HepG2 (cell line): ENCODE results near the gene LEMD2. TPM values are rescaled to one million over a fixed set of nuclear protein-coding genes. Genes with fewer than 3 reads are reported as not detected.

Experiments used
- ARID2 ChIP-seq: sonication (generic); formaldehyde crosslinking; IDR thresholded peaks from 2 replicates; pipeline ENCODE4 v1.8.1; 2022; ENCODE audit warnings: mild to moderate bottlenecking, missing genetic modification reagents, borderline replicate concordance
- CEBPB ChIP-seq: IDR thresholded peaks from 2 replicates; pipeline ENCODE4 v1.6.1; 2011; ENCODE audit warnings: low read depth, low read length, improper control_type of control experiment, borderline replicate concordance
- ERF ChIP-seq: IDR thresholded peaks from 2 replicates; pipeline ENCODE4 v1.6.1; 2018; ENCODE audit warnings: missing biosample characterization, missing genetic modification reagents
- FOSL2 ChIP-seq: sonication (generic); formaldehyde crosslinking; IDR thresholded peaks from 2 replicates; pipeline ENCODE4 v1.4.0; 2020; ENCODE audit warnings: missing genetic modification reagents
- FOXC1 ChIP-seq: sonication (generic); formaldehyde crosslinking; IDR thresholded peaks from 2 replicates; pipeline ENCODE4 v1.8.0; 2022; ENCODE audit warnings: mild to moderate bottlenecking, missing genetic modification reagents, borderline replicate concordance
- KLF9 ChIP-seq: IDR thresholded peaks from 2 replicates; pipeline ENCODE4 v1.6.1; 2016; ENCODE audit warnings: low read depth
- KMT2B ChIP-seq: IDR thresholded peaks from 2 replicates; pipeline ENCODE4 v1.6.1; 2016; ENCODE audit warnings: missing genetic modification reagents, missing compliant biosample characterization
- NFATC3 ChIP-seq: sonication (generic); formaldehyde crosslinking; IDR thresholded peaks from 2 replicates; pipeline ENCODE4 v1.5.1; 2020; ENCODE audit warnings: mild to moderate bottlenecking, missing genetic modification reagents
- NR2F6 ChIP-seq, 2 experiments: IDR thresholded peaks; 2 replicates each; pipeline ENCODE4 v1.6.1; 2016; ENCODE audit warnings: antibody characterized with exemption in 1 of 2, mild to moderate bottlenecking in 1 of 2
- NR3C1 ChIP-seq: sonication (generic); formaldehyde crosslinking; IDR thresholded peaks from 2 replicates; pipeline ENCODE4 v1.4.0; 2020; ENCODE audit warnings: missing genetic modification reagents
- SAFB2 ChIP-seq: sonication (generic); formaldehyde crosslinking; IDR thresholded peaks from 2 replicates; pipeline ENCODE4 v1.5.1; 2020; ENCODE audit warnings: missing genetic modification reagents, low read depth, mild to moderate bottlenecking, borderline replicate concordance
- SMAD9 ChIP-seq: sonication (generic); formaldehyde crosslinking; IDR thresholded peaks from 2 replicates; pipeline ENCODE4 v1.5.1; 2020; ENCODE audit warnings: mild to moderate bottlenecking, missing genetic modification reagents
- TBX3 ChIP-seq: fragments of 450-650 bp; IDR thresholded peaks from 2 replicates; pipeline ENCODE4 v1.6.1; 2017; ENCODE audit warnings: antibody characterized with exemption, mild to moderate bottlenecking, inconsistent platforms, borderline replicate concordance
- ZNF296 ChIP-seq: sonication (generic); formaldehyde crosslinking; conservative IDR thresholded peaks from 2 replicates; pipeline ENCODE4 v1.5.0; 2020; ENCODE audit warnings: mild to moderate bottlenecking, missing genetic modification reagents
- ZNF431 ChIP-seq: sonication (generic); formaldehyde crosslinking; IDR thresholded peaks from 2 replicates; pipeline ENCODE4 v1.9.0; 2022; ENCODE audit warnings: missing genetic modification reagents, low read depth, mild to moderate bottlenecking, borderline replicate concordance
- ZNF790 ChIP-seq: sonication (generic); formaldehyde crosslinking; IDR thresholded peaks from 2 replicates; pipeline ENCODE4 v1.8.0; 2022; ENCODE audit warnings: missing genetic modification reagents, mild to moderate bottlenecking, borderline replicate concordance
- polyA plus RNA-seq, 8 experiments: library from polyadenylated mRNA; depleted of rRNA in 3 of 8; stranded (reverse) in 7 of 8; unstranded in 1 of 8; fragments of >200 nt; fragmentation: Illumina TruSeq in 4 of 8; extraction: Trizol in 4 of 8; gene quantifications; 2 replicates each; pipeline versions ENCODE4 v1.2.1 to v1.2.3, GENCODE V29; 2011 to 2016; ENCODE audit warnings: low read depth in 4 of 8, missing spikeins in 1 of 8, mixed read lengths in 1 of 8; ENCODE audit not compliant: insufficient read depth in 1 of 8
- total RNA-seq, 5 experiments: library from RNA; depleted of rRNA; stranded (reverse); fragments of >200 nt; fragmentation: Illumina TruSeq; extraction: Trizol; gene quantifications; 2 replicates each; pipeline ENCODE4 v1.2.3, GENCODE V29; 2016; ENCODE audit warnings: low read depth in 1 of 5
- TF ChIP-seq, protein P1 (sequence below): sonication (generic); formaldehyde crosslinking; IDR thresholded peaks from 2 replicates; pipeline ENCODE4 v1.4.0; 2020; ENCODE audit warnings: missing genetic modification reagents
- TF ChIP-seq, protein P2 (sequence below): sonication (generic); formaldehyde crosslinking; IDR thresholded peaks from 2 replicates; pipeline ENCODE4 v1.5.0; 2020; ENCODE audit warnings: missing genetic modification reagents
- TF ChIP-seq, protein P3 (sequence below): sonication (generic); formaldehyde crosslinking; IDR thresholded peaks from 2 replicates; pipeline ENCODE4 v1.4.0; 2020; ENCODE audit warnings: missing genetic modification reagents
- TF ChIP-seq, protein P4 (sequence below): sonication (generic); formaldehyde crosslinking; IDR thresholded peaks from 2 replicates; pipeline ENCODE4 v1.9.0; 2022; ENCODE audit warnings: missing genetic modification reagents, mild to moderate bottlenecking, borderline replicate concordance

The LEMD2 gene
- total and polyA plus RNA-seq, 2 of the 13 experiments (the other 11 are each of a cell fraction or from before 2014, with no cell fraction given) = 45.2 to 62.9 TPM

DNA sequence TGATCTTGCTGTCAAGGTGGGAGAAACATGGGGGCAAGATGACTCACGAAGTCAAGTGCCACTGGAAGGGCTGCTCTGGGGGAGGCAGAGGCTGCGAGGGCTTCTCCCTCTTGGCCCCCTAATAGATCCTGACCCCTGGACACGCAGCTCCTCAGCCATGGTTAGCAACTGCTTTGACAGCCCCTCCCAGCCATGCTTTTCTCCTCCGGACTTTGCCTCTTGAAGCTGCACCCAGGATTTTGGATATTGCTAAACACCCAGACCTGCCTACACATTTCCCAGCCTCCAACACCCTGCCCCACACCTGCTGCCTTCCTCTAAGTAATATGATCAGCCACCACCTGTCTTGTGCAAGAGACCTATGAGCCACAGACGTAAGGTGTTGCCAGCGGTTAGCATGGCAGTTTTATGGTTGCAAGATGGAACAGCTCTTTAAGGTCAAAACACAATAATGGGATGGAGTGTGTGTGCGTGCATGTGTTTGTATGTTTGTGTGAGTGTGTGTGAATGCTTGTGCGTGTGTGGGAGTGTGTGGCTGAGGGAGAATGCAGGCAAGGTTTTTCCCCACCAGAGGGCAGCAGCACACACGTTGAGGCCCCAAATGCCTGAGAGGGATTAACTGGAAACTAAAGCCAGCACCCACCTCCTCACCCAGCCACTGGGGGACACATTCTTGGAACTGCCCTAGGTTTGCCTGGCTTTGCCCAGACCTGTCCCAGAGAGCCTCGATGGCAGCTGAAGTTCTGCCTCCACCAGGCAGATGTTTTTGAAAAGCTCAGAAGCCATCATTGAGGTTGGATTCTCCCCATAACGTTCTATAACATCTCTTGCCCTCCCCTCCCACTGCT, 44.7 kb downstream of the LEMD2 start (continued):
- TF ChIP-seq, protein P1, sequence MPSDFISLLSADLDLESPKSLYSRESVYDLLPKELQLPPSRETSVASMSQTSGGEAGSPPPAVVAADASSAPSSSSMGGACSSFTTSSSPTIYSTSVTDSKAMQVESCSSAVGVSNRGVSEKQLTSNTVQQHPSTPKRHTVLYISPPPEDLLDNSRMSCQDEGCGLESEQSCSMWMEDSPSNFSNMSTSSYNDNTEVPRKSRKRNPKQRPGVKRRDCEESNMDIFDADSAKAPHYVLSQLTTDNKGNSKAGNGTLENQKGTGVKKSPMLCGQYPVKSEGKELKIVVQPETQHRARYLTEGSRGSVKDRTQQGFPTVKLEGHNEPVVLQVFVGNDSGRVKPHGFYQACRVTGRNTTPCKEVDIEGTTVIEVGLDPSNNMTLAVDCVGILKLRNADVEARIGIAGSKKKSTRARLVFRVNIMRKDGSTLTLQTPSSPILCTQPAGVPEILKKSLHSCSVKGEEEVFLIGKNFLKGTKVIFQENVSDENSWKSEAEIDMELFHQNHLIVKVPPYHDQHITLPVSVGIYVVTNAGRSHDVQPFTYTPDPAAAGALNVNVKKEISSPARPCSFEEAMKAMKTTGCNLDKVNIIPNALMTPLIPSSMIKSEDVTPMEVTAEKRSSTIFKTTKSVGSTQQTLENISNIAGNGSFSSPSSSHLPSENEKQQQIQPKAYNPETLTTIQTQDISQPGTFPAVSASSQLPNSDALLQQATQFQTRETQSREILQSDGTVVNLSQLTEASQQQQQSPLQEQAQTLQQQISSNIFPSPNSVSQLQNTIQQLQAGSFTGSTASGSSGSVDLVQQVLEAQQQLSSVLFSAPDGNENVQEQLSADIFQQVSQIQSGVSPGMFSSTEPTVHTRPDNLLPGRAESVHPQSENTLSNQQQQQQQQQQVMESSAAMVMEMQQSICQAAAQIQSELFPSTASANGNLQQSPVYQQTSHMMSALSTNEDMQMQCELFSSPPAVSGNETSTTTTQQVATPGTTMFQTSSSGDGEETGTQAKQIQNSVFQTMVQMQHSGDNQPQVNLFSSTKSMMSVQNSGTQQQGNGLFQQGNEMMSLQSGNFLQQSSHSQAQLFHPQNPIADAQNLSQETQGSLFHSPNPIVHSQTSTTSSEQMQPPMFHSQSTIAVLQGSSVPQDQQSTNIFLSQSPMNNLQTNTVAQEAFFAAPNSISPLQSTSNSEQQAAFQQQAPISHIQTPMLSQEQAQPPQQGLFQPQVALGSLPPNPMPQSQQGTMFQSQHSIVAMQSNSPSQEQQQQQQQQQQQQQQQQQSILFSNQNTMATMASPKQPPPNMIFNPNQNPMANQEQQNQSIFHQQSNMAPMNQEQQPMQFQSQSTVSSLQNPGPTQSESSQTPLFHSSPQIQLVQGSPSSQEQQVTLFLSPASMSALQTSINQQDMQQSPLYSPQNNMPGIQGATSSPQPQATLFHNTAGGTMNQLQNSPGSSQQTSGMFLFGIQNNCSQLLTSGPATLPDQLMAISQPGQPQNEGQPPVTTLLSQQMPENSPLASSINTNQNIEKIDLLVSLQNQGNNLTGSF (CRISPR knock-in tag) = no peak
- TF ChIP-seq ARID2 (CRISPR knock-in tag) (no peak), ERF (peak; percentile 67; the same call in 1 of the 2 replicates), CEBPB (peak; percentile 71; the same call in 1 of the 2 replicates), KLF9 (CRISPR knock-in tag) (no peak), NR3C1 (CRISPR knock-in tag) (no peak), ZNF431 (no peak), NFATC3 (CRISPR knock-in tag) (no peak), FOSL2 (CRISPR knock-in tag) (peak; percentile 42), ZNF296 (CRISPR knock-in tag) (no peak), ZNF790 (CRISPR knock-in tag) (no peak), KMT2B (CRISPR knock-in tag) (no peak), SMAD9 (CRISPR knock-in tag) (no peak), NR2F6 (IDR thresholded peaks at IDR 0.05) (no peak), NR2F6 (CRISPR knock-in tag; IDR thresholded peaks at IDR 0.05) (peak; percentile 47; the same call in 1 of the 2 replicates), SAFB2 (CRISPR knock-in tag) (no peak), TBX3 (no peak), FOXC1 (CRISPR knock-in tag) (0 out of 2 replicates have a peak, but pooled peaks have one; percentile 17)
- TF ChIP-seq, protein P2, sequence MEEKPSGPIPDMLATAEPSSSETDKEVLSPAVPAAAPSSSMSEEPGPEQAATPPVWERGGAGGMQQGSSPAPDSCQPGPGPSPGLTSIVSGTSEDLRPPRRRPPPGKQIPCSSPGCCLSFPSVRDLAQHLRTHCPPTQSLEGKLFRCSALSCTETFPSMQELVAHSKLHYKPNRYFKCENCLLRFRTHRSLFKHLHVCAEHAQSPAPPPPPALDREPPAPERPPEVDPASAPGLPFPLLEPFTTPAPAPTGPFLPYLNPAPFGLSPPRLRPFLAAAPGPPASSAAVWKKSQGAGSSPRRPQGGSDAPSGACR (CRISPR knock-in tag) = no peak
- TF ChIP-seq, protein P3, sequence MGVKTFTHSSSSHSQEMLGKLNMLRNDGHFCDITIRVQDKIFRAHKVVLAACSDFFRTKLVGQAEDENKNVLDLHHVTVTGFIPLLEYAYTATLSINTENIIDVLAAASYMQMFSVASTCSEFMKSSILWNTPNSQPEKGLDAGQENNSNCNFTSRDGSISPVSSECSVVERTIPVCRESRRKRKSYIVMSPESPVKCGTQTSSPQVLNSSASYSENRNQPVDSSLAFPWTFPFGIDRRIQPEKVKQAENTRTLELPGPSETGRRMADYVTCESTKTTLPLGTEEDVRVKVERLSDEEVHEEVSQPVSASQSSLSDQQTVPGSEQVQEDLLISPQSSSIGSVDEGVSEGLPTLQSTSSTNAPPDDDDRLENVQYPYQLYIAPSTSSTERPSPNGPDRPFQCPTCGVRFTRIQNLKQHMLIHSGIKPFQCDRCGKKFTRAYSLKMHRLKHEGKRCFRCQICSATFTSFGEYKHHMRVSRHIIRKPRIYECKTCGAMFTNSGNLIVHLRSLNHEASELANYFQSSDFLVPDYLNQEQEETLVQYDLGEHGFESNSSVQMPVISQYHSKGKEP (CRISPR knock-in tag) = peak; percentile 61; the same call in 1 of the 2 replicates
- TF ChIP-seq, protein P4, sequence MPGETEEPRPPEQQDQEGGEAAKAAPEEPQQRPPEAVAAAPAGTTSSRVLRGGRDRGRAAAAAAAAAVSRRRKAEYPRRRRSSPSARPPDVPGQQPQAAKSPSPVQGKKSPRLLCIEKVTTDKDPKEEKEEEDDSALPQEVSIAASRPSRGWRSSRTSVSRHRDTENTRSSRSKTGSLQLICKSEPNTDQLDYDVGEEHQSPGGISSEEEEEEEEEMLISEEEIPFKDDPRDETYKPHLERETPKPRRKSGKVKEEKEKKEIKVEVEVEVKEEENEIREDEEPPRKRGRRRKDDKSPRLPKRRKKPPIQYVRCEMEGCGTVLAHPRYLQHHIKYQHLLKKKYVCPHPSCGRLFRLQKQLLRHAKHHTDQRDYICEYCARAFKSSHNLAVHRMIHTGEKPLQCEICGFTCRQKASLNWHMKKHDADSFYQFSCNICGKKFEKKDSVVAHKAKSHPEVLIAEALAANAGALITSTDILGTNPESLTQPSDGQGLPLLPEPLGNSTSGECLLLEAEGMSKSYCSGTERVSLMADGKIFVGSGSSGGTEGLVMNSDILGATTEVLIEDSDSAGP (CRISPR knock-in tag) = peak; percentile 60
